K562 (cell line): Measurements from ENCODE around the gene NMB. TPM values are rescaled to one million over a fixed set of nuclear protein-coding genes. Genes with fewer than 3 reads are reported as not detected.

Source experiments
- ATAC-seq: fragments of 200-7000 bp; cut with Tn5 transposase; 3 replicates; pipeline ENCODE4 v1.9.1; 2020; ENCODE audit warnings: moderate library complexity
- BruUV-seq: library from RNA; stranded (reverse); fragments of 400-500 nt; replicated peaks from 2 replicates; lab custom pipeline; 2021; lab: Mats Ljungman, UMichigan
- CTCF ChIA-PET: fragments of 300-600 bp; formaldehyde crosslinking; extraction: SDS; loops from one replicate; lab custom pipeline; 2021; ENCODE audit warnings: low intra/inter-chr PET ratio; lab: Yijun Ruan, JAX
- POLR2A ChIA-PET: fragments of 300-600, 350-650 bp; sonication (Branson Sonifier 250); formaldehyde crosslinking; extraction: SDS; loops from one replicate; lab custom pipeline; 2021; ENCODE audit warnings: antibody characterized with exemption, inconsistent platforms; lab: Yijun Ruan, JAX
- DNase-seq, 4 experiments: peaks; one replicate each; pipeline versions ENCODE4 v3.0.0 to v3.0.0-alpha.2; 2011 to 2018; ENCODE audit warnings: low spot score in 3 of 4, mixed read lengths in 3 of 4; ENCODE audit errors: extremely low read depth in 1 of 4
- FAIRE-seq: peaks from 2 replicates; lab custom pipeline; 2011; peaks lifted over from hg19 to GRCh38; lab: Jason Lieb, UNC
- H2AFZ ChIP-seq: 2 replicates; pipeline ENCODE4 v1.6.0; 2011; ENCODE audit warnings: low read depth, low read length, control low read depth, inconsistent platforms
- H3K27ac ChIP-seq: fragments of 200-600 bp; 3 replicates; pipeline ENCODE4 v1.8.0; 2011; ENCODE audit warnings: low read depth, mild to moderate bottlenecking, control low read depth, inconsistent platforms, low read length, moderate library complexity, mixed read lengths; ENCODE audit errors: extremely low read depth
- H3K27me3 ChIP-seq, 2 experiments: fragments of 300-600 bp in 1 of 2; 2 replicates in 1 of 2; 3 replicates in 1 of 2; pipeline versions ENCODE4 v1.6.0 to v1.8.0; 2011; ENCODE audit warnings: inconsistent platforms in 2 of 2, low read length in 2 of 2, mild to moderate bottlenecking in 1 of 2, mixed read lengths in 1 of 2, moderate library complexity in 1 of 2; ENCODE audit not compliant: control insufficient read depth in 2 of 2, insufficient read depth in 2 of 2
- H3K36me3 ChIP-seq: fragments of 300-600 bp; 3 replicates; pipeline ENCODE4 v1.8.0; 2011; ENCODE audit warnings: mild to moderate bottlenecking, low read length, inconsistent platforms; ENCODE audit not compliant: control insufficient read depth, insufficient read depth
- H3K4me1 ChIP-seq, 2 experiments: fragments of 200-600 bp in 1 of 2; replicated peaks in 1 of 2; 2 replicates in 1 of 2; 3 replicates in 1 of 2; pipeline versions ENCODE4 v1.5.1 to v1.8.0; 2011; ENCODE audit warnings: inconsistent platforms in 2 of 2, low read length in 2 of 2, mild to moderate bottlenecking in 1 of 2, mixed read lengths in 1 of 2, moderate library complexity in 1 of 2; ENCODE audit not compliant: control insufficient read depth in 2 of 2, insufficient read depth in 2 of 2
- H3K4me2 ChIP-seq: 2 replicates; pipeline ENCODE4 v1.6.1; 2011; ENCODE audit warnings: low read length, control low read depth, inconsistent platforms, mixed read lengths; ENCODE audit not compliant: insufficient read depth
- H3K4me3 ChIP-seq: fragments of 200-600 bp; sonication (generic), shearing (Covaris generic); 2 replicates; pipeline ENCODE4 v1.5.1; 2016; ENCODE audit warnings: control low read depth, inconsistent platforms
- H3K79me2 ChIP-seq: fragments of 200-600 bp; 3 replicates; pipeline ENCODE4 v1.8.0; 2011; ENCODE audit warnings: low read length, inconsistent platforms; ENCODE audit not compliant: control insufficient read depth, insufficient read depth
- H3K9ac ChIP-seq, 2 experiments: 2 replicates each; pipeline versions ENCODE4 v1.6.0 to v1.6.1; 2011; ENCODE audit warnings: low read depth in 2 of 2, low read length in 2 of 2, control low read depth in 1 of 2, inconsistent platforms in 1 of 2, mild to moderate bottlenecking in 1 of 2, mixed read lengths in 1 of 2; ENCODE audit not compliant: insufficient read depth in 1 of 2
- H3K9me1 ChIP-seq: one replicate; pipeline ENCODE4 v1.6.0; 2011; ENCODE audit warnings: inconsistent platforms, mild to moderate bottlenecking, low read length, moderate library complexity; ENCODE audit not compliant: control insufficient read depth, insufficient read depth
- H3K9me3 ChIP-seq: replicated peaks from 2 replicates; pipeline ENCODE4 v1.5.1; 2011; ENCODE audit warnings: low read depth, low read length, inconsistent platforms; ENCODE audit not compliant: control insufficient read depth, insufficient read depth
- H4K20me1 ChIP-seq: replicated peaks from 2 replicates; pipeline ENCODE4 v1.6.1; 2011; ENCODE audit warnings: low read length, inconsistent platforms, mixed read lengths; ENCODE audit not compliant: control insufficient read depth, insufficient read depth
- CLOCK ChIP-seq: fragments of 250-450 bp; sonication (Bioruptor Pico); IDR thresholded peaks from 2 replicates; pipeline ENCODE4 v1.4.0; 2020; ENCODE audit warnings: mild to moderate bottlenecking, moderate library complexity, borderline replicate concordance
- DMBX1 ChIP-seq: fragments of 250-450 bp; sonication (Bioruptor Pico); IDR thresholded peaks from 2 replicates; pipeline ENCODE4 v1.8.0; 2022; ENCODE audit warnings: inconsistent platforms, mild to moderate bottlenecking, moderate library complexity, borderline replicate concordance
- E2F1 ChIP-seq: sonication (generic); formaldehyde crosslinking; IDR thresholded peaks from 2 replicates; pipeline ENCODE4 v1.8.1; 2023; ENCODE audit warnings: mild to moderate bottlenecking, missing genetic modification reagents, moderate library complexity
- E2F3 ChIP-seq: fragments of 250-450 bp; sonication (Bioruptor Pico); IDR thresholded peaks from 2 replicates; pipeline ENCODE4 v1.4.0; 2020; ENCODE audit warnings: mild to moderate bottlenecking
- ESRRB ChIP-seq: fragments of 250-450 bp; sonication (Bioruptor Pico); IDR thresholded peaks from 2 replicates; pipeline ENCODE4 v1.5.0; 2020; ENCODE audit warnings: mild to moderate bottlenecking, moderate library complexity, borderline replicate concordance
- EWSR1 ChIP-seq: fragments of 450-650 bp; IDR thresholded peaks from 2 replicates; pipeline ENCODE4 v1.6.1; 2018; ENCODE audit warnings: borderline replicate concordance, mild to moderate bottlenecking, low read depth, moderate library complexity; ENCODE audit not compliant: partially characterized antibody
- LARP7 ChIP-seq: fragments of 450-650 bp; IDR thresholded peaks from 2 replicates; pipeline ENCODE4 v1.6.1; 2016
- PCBP2 ChIP-seq: fragments of 200-400 bp; formaldehyde crosslinking; IDR thresholded peaks from 2 replicates; pipeline ENCODE4 v1.6.1; 2018; ENCODE audit warnings: low read length, low read depth, mild to moderate bottlenecking, moderate library complexity; ENCODE audit not compliant: poor library complexity, severe bottlenecking
- TSHZ1 ChIP-seq: fragments of 250-450 bp; sonication (Bioruptor Pico); IDR thresholded peaks from 2 replicates; pipeline ENCODE4 v1.4.0; 2020; ENCODE audit warnings: mild to moderate bottlenecking, moderate library complexity
- XRCC4 ChIP-seq: IDR thresholded peaks from one replicate; pipeline ENCODE4 v1.6.1; 2011; ENCODE audit not compliant: insufficient read depth, insufficient read length; ENCODE audit errors: extremely low read depth
- ZFP1 ChIP-seq: fragments of 450-650 bp; formaldehyde crosslinking; IDR thresholded peaks from 2 replicates; pipeline ENCODE4 v1.4.0; 2020; ENCODE audit warnings: mild to moderate bottlenecking, mixed read lengths
- ZFP30 ChIP-seq: fragments of 250-450 bp; sonication (Bioruptor Pico); IDR thresholded peaks from 2 replicates; pipeline ENCODE4 v1.8.0; 2022; ENCODE audit warnings: moderate library complexity, mild to moderate bottlenecking, inconsistent platforms, borderline replicate concordance
- ZFX ChIP-seq: sonication (generic); formaldehyde crosslinking; IDR thresholded peaks from 2 replicates; pipeline ENCODE4 v1.8.0; 2022; ENCODE audit warnings: mild to moderate bottlenecking, missing genetic modification reagents, moderate library complexity
- ZNF134 ChIP-seq: fragments of 250-450 bp; sonication (Bioruptor Pico); conservative IDR thresholded peaks from 2 replicates; pipeline ENCODE4 v1.4.0; 2020
- ZNF551 ChIP-seq: fragments of 250-450 bp; sonication (Bioruptor Pico); IDR thresholded peaks from 2 replicates; pipeline ENCODE4 v1.5.0; 2021; ENCODE audit warnings: mild to moderate bottlenecking, moderate library complexity
- ZNF584 ChIP-seq: fragments of 200-800 bp; sonication (Bioruptor generic); IDR thresholded peaks from 2 replicates; pipeline ENCODE4 v1.6.1; 2016; ENCODE audit warnings: low read depth, mild to moderate bottlenecking, missing genetic modification characterization, missing compliant biosample characterization
- WGBS: fragments of 100-300 bp; shearing (Covaris generic); methylation state at CpG from one replicate; pipeline ENCODE4 v1.1.6; 2016; ENCODE audit warnings: low coverage, mixed read lengths; ENCODE audit not compliant: insufficient coverage; ENCODE audit errors: missing lambda C conversion rate; 5-methylcytosine and 5-hydroxymethylcytosine counted together
- in situ Hi-C: fragments of 300-500 bp; cut with MboI; formaldehyde crosslinking; loops from 4 replicates; pipeline ENCODE4 v1.15.0; 2018; ENCODE audit warnings: inconsistent platforms, mixed read lengths
- intact Hi-C: fragments of 100-400 bp; cut with micrococcal nuclease; formaldehyde crosslinking; loops from 2 replicates; pipeline ENCODE4 v1.14.2; 2022
- polyA plus RNA-seq, 8 experiments: library from polyadenylated mRNA; depleted of rRNA in 4 of 8; stranded (reverse) in 5 of 8; unstranded in 3 of 8; fragments of >200 nt; fragmentation: Nextera tagmentation in 2 of 8; fragmentation: Illumina TruSeq in 1 of 8; extraction: Ambion mirVana in 2 of 8; extraction: Trizol in 1 of 8; gene quantifications; 2 replicates each; pipeline versions ENCODE4 v1.2.1 to v1.2.3, GENCODE V29; 2011 to 2014; ENCODE audit warnings: inconsistent platforms in 1 of 8, missing spikeins in 1 of 8
- total RNA-seq, 7 experiments: library from RNA; depleted of rRNA in 6 of 7; stranded (reverse); fragments of >200 nt in 6 of 7; fragmentation: Illumina TruSeq in 2 of 7; extraction: Trizol in 2 of 7; gene quantifications; 2 replicates each; pipeline versions ENCODE4 v1.2.1 to v1.2.3, GENCODE V29; 2011 to 2021; ENCODE audit warnings: low replicate concordance in 1 of 7

Gene NMB
- total and polyA plus RNA-seq, 9 of the 15 experiments (the other 6 are each of a cell fraction or from before 2014, with no cell fraction given) = 0.06 to 0.16 (median 0.09) TPM; not detected in 5

GRCh38 chr15:84703808-84704207, 45.8 kb upstream of the NMB start:
- BruUV-seq = no TSS peak
- WGBS = 66% methylated on average over 5 of the region's 5 CpGs
- Histone ChIP-seq H3K9me1 (no peaks in the 10 kb centered on the region), H4K20me1 (peaks cover 23% of the 10 kb centered on the region), H3K27me3 (no peaks in the 10 kb centered on the region), H3K4me3 (no peak overlapping the region), H3K9ac (no peak overlapping the region), H3K79me2 (peaks cover 93% of the 10 kb centered on the region), H3K27ac (no peak overlapping the region), H3K36me3 (peaks cover 38% of the 10 kb centered on the region; the same call in 2 of the 3 replicates), H2AFZ (no peak overlapping the region), H3K9me3 (no peaks in the 10 kb centered on the region), H3K4me2 (no peak overlapping the region), H3K4me1 (no peaks in the 10 kb centered on the region)
- no peak for DNase-seq
- intact Hi-C loops = no loop called here
- no peak for FAIRE-seq
- ATAC-seq = peak; percentile 16; the same call in 1 of the 3 replicates
- in situ Hi-C loops = no loop called here
- POLR2A ChIA-PET = interaction anchor here (0.8 to 6.9 kb wide), 6 partner anchors 8 to 43 kb away, joined by 3 to 47 read pairs (median 6); partner anchors contain the start of gene SEC11A
- CTCF ChIA-PET = no interaction called here
- TF ChIP-seq TSHZ1 (CRISPR knock-in tag) = no peak
- TF ChIP-seq PCBP2 = no peak
- no peak for TF ChIP-seq ZFX
- TF ChIP-seq ZNF584 (CRISPR knock-in tag) = no peak
- no peak for TF ChIP-seq LARP7
- no peak for TF ChIP-seq ESRRB (CRISPR knock-in tag)
- TF ChIP-seq CLOCK (CRISPR knock-in tag) = no peak
- no peak for TF ChIP-seq DMBX1
- TF ChIP-seq ZFP1 (CRISPR knock-in tag) = no peak
- no peak for TF ChIP-seq XRCC4
- no peak for TF ChIP-seq ZNF134
- TF ChIP-seq EWSR1 = no peak
- TF ChIP-seq E2F3 (CRISPR knock-in tag) = no peak
- TF ChIP-seq ZFP30 = no peak
- TF ChIP-seq ZNF551 = no peak
- TF ChIP-seq E2F1 = no peak
